Left ventricle myocardium inferior (tissue), 1 donor: ENCODE data around the gene PABPC1L. TPM values are rescaled to one million over a fixed set of nuclear protein-coding genes. Genes with fewer than 3 reads are reported as not detected.

Experiments
- DNase-seq: peaks from one replicate; pipeline ENCODE4 v3.0.0-alpha.2; 2020
- H3K27ac ChIP-seq: fragments of 200-600 bp; replicated peaks from 2 replicates; pipeline ENCODE4 v1.8.0; 2021
- H3K27me3 ChIP-seq: fragments of 200-600 bp; 2 replicates; pipeline ENCODE4 v1.8.0; 2021; ENCODE audit warnings: low read depth
- H3K36me3 ChIP-seq: fragments of 200-600 bp; 2 replicates; pipeline ENCODE4 v1.8.0; 2021
- H3K4me1 ChIP-seq: fragments of 200-600 bp; 2 replicates; pipeline ENCODE4 v1.8.0; 2021
- H3K4me3 ChIP-seq: fragments of 200-600 bp; 2 replicates; pipeline ENCODE4 v1.8.0; 2021; ENCODE audit warnings: mild to moderate bottlenecking, moderate library complexity
- H3K9me3 ChIP-seq: fragments of 200-600 bp; replicated peaks from 2 replicates; pipeline ENCODE4 v1.8.0; 2021
- intact Hi-C: fragments of 100-400 bp; cut with micrococcal nuclease; formaldehyde crosslinking; loops from one replicate; pipeline ENCODE4 v1.11.0; 2022
- total RNA-seq: library from RNA; stranded (reverse); fragmentation: NEBNext Ultra II Directional; extraction: Animal tissue kit (Norgen Biotek cat#: 25700); gene quantifications from one replicate; pipeline ENCODE4 v1.2.1, GENCODE V29; 2021
- TF ChIP-seq, protein P1 (sequence below): fragments of 200-600 bp; IDR thresholded peaks from 2 replicates; pipeline ENCODE4 v1.8.0; 2021; ENCODE audit warnings: antibody characterized with exemption, mild to moderate bottlenecking, borderline replicate concordance
- donor health status: DM: no; HTN: yes; CAD: no; lungs with severe emphysema.

The PABPC1L gene
- total RNA-seq, 1 donor from 2014 or later: 2.4 TPM

DNA sequence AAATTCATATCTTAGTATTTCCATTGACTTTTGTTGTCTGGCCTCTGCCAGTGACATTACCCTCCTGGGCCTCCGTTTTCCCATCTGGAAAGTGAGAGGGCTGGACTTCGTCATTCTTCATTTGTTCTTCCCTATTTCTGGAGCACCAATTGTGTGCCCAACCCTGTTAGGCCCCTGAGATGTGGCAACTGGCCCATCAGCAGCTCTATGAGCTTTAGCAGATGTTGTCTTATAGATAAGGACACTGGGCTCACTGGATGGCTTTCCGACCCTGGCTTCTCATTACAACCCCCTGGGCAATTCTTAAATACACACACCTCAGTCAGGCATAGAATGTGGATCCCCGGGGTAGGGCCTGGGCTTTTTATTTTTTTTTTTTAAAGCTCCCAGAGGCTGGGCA, 14.7 kb downstream of the PABPC1L start:
- TF ChIP-seq, protein P1, sequence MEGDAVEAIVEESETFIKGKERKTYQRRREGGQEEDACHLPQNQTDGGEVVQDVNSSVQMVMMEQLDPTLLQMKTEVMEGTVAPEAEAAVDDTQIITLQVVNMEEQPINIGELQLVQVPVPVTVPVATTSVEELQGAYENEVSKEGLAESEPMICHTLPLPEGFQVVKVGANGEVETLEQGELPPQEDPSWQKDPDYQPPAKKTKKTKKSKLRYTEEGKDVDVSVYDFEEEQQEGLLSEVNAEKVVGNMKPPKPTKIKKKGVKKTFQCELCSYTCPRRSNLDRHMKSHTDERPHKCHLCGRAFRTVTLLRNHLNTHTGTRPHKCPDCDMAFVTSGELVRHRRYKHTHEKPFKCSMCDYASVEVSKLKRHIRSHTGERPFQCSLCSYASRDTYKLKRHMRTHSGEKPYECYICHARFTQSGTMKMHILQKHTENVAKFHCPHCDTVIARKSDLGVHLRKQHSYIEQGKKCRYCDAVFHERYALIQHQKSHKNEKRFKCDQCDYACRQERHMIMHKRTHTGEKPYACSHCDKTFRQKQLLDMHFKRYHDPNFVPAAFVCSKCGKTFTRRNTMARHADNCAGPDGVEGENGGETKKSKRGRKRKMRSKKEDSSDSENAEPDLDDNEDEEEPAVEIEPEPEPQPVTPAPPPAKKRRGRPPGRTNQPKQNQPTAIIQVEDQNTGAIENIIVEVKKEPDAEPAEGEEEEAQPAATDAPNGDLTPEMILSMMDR: no peak
- peaks cover 3% of the 10 kb centered on the region for H3K36me3 ChIP-seq
- no peaks in the 10 kb centered on the region for H3K27me3 ChIP-seq
- intact Hi-C loops: no loop called here
- H3K4me3 ChIP-seq: no peak overlapping the region
- H3K9me3 ChIP-seq: no peaks in the 10 kb centered on the region
- no peaks in the 10 kb centered on the region for H3K4me1 ChIP-seq
- DNase-seq: no peak
- no peak overlapping the region for H3K27ac ChIP-seq

DNA sequence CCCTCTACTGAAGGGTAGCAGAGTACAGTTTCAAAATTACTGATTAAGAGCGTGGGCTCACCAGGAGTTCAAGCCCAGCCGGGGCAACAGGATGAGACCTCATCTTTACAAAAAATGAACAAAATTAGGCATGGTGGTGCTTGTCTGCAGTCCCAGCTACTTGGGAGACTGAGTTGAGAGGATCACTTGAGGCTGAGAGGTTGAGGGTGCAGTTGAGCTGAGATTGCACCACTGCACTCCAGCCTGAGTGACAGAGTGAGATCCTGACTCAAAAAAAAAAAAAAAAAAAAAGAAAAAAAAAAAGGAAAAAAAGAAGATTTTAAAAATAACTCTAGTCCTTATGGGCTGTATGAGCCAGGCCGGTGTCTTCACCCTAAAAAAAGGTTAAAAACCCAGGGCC, 18.7 kb downstream of the PABPC1L start:
- Histone ChIP-seq H3K36me3 (peaks cover under 1% of the 10 kb centered on the region), H3K4me3 (no peak overlapping the region), H3K27ac (no peak overlapping the region), H3K27me3 (no peaks in the 10 kb centered on the region), H3K4me1 (no peaks in the 10 kb centered on the region), H3K9me3 (no peaks in the 10 kb centered on the region)
- intact Hi-C loops: no loop called here
- DNase-seq: no peak
- TF ChIP-seq, protein P1: no peak

DNA sequence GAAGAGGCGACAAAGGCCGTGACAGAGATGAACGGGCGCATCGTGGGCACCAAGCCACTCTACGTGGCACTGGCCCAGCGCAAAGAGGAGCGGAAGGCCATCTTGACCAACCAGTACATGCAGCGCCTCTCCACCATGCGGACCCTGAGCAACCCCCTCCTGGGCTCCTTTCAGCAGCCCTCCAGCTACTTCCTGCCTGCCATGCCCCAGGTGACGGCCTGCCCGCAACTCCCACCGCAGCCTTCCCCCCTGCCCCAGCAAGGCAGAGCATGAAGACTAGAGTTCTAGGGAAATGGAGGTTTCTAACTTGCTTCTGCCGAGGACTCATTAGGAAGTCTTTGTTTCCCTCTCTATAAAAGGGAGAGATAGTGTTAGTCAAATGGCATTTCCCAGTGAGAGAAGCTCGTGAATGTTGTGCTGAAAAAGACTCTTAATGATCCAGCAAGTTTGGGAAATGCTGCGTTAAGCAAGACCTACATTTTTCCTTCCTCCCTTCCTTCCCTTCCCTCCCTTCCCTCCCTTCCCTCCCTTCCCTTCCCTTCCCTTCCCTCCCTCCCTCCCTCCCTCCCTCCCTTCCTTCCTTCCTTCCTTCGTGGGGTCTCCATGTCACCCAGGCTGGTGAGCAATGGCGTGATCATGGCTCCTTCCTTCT, 20.8 kb downstream of the PABPC1L start:
- intact Hi-C loops: no loop called here

DNA sequence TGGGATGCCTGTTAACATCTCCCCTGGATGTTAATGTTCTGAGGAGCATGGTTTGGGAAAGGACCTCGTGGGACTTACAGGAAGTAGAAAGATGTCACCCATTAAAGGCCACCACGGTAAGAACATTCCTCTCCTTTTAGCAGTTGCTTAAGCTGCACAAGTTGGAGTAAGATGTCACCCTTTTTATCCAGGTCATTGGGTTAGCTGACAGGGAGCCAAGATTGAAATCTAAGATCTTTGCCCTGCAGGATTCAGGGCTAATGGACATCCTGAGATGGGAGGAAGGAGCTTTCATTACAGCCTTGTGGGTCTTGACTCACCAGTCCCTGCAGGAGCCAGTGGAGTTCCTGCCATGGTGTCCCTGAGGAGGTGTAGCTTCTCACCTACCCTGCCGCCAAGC, 22.1 kb downstream of the PABPC1L start:
- no peak for DNase-seq
- TF ChIP-seq, protein P1: no peak
- no peaks in the 10 kb centered on the region for H3K36me3 ChIP-seq
- no peaks in the 10 kb centered on the region for H3K27me3 ChIP-seq
- no peaks in the 10 kb centered on the region for H3K4me1 ChIP-seq
- no peak overlapping the region for H3K4me3 ChIP-seq
- no peaks in the 10 kb centered on the region for H3K9me3 ChIP-seq
- intact Hi-C loops: no loop called here
- H3K27ac ChIP-seq: no peak overlapping the region

More for the DNA sequence above, 20.8 kb downstream of the PABPC1L start:
- TF ChIP-seq, protein P1: no peak
- Histone ChIP-seq H3K27ac (no peak overlapping the region), H3K4me3 (no peak overlapping the region), H3K4me1 (no peaks in the 10 kb centered on the region), H3K27me3 (no peaks in the 10 kb centered on the region), H3K9me3 (no peaks in the 10 kb centered on the region), H3K36me3 (no peaks in the 10 kb centered on the region)
- no peak for DNase-seq

DNA sequence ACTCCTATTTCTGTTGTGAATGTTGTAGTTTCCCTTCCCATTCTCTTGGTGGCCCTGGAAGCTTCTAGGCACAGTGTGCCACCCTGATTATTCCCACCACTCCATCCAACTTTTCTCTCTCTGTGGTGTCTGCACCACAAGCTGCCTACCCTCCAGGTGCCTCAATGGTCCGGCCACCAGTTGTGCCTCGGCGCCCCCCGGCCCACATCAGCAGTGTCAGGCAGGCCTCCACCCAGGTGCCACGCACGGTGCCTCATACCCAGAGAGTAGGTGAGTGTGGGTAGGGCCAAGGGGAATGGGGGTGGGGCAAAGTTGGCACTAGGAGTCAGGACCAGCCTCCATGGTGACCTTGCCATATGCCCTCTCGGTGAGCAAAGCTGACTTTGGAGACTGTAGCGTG, 23.1 kb downstream of the PABPC1L start:
- intact Hi-C loops: no loop called here
- Histone ChIP-seq H3K27me3 (no peaks in the 10 kb centered on the region), H3K9me3 (no peaks in the 10 kb centered on the region), H3K27ac (no peak overlapping the region), H3K36me3 (peaks cover 1% of the 10 kb centered on the region), H3K4me1 (no peaks in the 10 kb centered on the region), H3K4me3 (no peak overlapping the region)
- no peak for DNase-seq
- TF ChIP-seq, protein P1: no peak
